HG02981 (cell line): ENCODE measurements around the gene ING1.
"Not testable (repeated sequence)": the region's sequence is repeated elsewhere in the genome, so short reads cannot be mapped to it uniquely, and the experiment has no call there.

Experiments
- ATAC-seq: cut with Tn5 transposase; IDR thresholded peaks from one replicate; pipeline ENCODE4 v1.9.1; 2021; ENCODE audit warnings: mild to moderate bottlenecking, moderate library complexity; ENCODE audit not compliant: unreplicated experiment

The ING1 gene

DNA sequence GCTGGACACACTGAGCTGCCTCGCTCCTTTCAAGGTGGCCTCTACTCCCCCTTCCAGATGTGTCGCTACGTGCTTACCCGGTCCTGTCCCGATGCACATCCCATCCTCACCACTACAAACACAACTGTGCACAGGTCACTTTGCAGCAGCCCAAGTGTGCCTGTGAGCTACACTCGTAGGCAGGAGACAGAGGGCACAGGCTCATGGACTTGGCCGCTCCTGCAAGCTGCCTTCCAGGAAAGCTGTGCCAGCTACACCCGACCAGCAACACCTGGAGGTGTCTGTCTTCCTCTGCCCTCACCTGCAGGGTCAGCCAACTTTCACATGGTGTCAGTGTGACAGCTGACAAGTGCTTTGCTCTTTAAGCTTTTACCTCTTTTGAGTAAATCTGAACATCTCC lies 23.0 kb upstream of the ING1 start:
- ATAC-seq = no peak

DNA sequence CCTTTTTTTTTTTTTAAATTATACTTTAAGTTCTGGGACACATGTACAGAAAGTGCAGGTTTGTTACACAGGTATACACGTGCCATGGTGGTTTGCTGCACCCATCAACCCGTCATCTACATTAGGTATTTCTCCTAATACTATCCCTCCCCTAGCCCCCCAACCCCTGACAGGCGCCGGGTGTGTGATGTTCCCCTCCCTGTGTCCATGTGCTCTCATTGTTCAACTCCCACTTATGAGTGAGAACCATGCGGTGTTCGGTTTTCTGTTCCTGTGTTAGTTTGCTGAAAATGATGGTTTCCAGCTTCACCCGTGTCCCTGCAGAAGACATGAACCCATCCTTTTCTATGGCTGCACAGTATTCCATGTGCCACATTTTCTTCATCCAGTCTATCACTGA lies 17.7 kb upstream of the ING1 start:
- not testable (repeated sequence) for ATAC-seq

DNA sequence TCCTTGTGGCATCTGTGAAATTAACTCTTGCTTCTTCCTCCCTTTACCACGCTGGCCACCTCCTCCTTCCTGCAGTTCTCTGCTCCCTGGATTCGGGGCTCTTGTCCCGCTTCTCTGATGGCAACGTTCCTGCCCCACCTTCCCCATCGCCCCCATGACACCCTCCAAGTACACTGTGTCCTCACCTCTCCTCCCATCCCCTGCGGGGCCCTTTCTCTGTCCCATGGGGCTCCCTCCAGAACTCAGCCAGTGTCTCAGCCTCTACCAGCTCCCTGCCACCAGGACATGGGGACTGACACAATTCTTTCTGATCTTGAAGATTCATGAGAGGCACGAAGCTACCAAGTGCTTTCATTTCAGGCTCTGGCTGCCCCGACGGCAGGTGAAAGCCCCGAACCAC lies 16.7 kb upstream of the ING1 start:
- ATAC-seq = no peak

DNA sequence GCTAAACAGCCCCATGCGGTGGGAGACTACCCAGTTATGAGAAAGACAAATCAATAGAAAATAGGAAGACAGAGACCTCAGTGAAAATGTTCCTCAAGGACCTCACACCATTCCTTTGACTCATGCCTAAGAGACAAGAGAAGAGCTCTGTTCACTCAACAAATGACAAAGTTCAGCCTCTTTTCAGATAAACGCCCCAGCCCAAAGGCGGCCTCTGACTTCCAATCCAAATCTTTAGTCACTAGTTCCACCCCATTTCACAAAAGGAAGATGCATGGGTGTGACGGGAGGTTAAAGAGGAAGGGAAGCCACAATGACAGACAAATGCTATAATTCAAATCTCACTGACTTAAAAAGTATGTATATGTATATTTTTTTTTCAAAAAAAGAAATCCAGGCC lies 15.7 kb upstream of the ING1 start:
- no peak for ATAC-seq

DNA sequence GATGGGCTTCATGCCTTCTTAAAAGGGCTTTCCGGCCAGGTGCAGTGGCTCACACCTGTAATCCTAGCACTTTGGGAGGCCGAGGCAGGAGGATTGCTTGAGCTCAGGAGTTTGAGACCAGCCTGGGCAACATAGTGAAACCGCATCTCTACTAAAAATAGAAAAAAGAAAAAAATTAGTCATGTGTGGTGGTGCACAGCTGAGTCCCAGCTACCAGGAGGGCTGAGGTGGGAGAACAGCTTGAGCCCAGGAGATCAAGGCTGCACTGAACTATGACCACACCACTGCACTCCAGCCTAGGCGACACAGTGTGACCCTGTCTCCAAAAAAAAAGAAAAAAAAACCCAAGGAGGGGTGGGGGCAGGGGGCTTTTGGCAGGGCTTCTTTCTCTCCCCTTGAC lies 14.8 kb upstream of the ING1 start:
- peak; percentile 72 for ATAC-seq

DNA sequence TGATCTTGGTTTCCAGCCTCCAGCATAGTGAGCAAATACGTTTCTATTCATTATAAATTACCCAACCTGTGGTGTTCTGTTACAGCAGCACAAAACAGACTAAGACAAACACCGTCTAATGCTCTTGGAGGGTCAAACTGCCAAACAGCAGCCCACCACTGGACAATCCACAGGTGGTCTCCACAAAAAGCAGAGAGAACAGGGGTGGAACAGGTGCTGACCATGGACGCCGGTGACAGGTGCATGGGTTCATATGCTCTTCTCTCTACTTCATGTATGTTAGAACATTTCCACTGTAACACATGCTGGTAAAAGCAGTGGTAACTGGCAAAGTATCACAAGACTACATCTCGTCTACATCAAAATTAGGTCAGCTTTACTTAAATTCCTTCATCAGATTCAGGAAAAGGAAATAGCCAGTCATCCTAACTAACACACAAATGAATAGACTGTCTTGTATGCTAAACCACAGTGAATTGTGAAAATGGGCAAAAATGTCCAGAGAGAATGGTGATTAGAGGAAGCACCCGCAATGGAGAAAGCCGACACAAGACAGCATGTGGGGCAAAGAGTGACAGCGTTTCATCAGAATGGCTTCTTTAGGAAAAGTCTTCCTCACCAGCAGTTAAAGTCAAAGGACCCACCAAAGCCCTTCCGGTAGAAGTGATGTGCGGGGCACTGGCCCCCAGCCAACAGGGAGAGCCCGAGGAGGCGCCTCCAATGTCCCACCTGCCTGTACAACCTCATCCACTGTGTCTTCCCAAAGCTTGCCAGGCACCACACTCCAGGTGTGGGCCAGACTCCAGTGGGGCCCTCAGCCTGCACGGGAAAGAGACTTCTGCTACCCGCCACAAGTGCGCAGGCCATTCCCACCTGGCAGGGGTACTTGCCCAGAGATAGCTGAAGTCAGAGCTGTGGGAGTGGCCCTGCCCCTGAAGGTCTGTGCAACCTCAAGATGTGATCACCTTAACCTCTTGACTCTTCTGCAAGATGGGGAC lies 14.1 kb upstream of the ING1 start:
- ATAC-seq = no peak

DNA sequence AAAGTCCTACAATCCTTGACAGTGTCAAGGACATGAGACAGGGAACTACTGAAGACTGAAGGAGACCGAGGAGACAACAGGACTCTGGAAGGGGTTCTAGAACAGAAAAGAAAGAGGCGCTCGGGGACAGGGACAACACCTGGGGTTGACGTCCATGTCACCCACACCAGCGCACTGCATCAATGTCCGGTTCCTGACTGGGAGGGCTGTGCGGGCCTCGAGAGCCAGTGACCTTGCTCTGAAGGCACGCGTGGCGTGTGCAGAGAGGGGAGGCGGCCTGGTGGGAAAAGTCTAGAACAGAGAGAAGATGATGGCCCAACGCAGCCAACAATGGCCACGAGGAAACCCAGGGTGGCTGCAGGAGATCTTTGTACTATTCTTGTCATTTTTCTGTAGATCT lies 13.3 kb upstream of the ING1 start:
- ATAC-seq = no peak

DNA sequence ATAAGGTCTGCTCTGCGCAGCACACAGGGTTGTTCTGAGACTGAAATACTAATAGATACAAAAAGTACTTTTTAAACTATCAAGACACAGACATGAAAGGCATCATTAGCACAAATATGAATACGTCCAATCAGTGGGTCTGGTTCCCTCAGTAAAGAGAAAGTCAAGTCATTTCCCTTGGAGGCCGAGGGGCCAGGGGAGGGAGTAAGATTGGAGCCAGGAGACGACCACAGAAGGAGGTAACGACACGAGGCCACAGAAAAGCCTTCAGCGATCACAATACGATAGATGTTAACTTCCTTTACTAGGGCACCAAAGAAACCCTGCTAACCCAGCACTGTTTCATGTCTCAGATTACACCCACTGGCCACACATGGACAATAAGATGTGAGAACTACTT lies 12.9 kb upstream of the ING1 start:
- no peak for ATAC-seq

DNA sequence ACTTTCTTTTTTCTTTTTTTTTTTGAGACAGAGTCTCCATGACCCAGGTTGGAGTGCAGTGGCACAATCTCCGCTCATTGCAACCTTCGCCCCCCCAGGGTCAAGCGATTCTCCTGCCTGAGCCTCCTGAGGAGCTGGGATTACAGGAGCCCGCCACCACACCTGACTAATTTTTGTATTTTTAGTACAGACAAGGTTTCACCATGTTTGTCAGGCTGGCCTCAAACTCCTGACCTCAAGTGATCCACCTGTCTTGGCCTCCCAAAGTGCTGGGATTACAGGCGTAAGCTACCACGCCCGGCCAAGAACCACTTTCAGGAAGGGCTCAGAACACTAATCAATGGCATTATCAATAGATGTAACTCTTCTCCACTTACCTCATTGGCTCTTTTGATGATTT lies 12.4 kb upstream of the ING1 start:
- not testable (repeated sequence) for ATAC-seq

DNA sequence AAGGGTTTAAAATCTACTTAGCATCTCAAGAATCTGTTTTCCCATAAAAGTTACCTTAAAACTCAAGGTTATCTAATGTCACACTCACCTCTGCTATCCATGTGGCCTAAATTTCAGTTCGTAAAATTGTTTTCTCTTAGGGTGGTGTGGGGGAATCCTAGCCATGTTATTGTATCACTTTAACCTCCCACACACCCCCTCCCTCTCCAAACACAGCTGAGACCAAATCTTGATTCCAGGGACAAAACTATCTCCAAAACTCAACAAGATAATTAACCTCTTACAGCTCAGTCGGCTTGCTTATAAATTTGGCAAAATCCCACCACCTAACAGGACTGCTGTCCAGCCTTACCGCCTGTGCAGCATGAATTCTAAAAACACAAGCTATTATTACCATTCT lies 11.4 kb upstream of the ING1 start:
- no peak for ATAC-seq

DNA sequence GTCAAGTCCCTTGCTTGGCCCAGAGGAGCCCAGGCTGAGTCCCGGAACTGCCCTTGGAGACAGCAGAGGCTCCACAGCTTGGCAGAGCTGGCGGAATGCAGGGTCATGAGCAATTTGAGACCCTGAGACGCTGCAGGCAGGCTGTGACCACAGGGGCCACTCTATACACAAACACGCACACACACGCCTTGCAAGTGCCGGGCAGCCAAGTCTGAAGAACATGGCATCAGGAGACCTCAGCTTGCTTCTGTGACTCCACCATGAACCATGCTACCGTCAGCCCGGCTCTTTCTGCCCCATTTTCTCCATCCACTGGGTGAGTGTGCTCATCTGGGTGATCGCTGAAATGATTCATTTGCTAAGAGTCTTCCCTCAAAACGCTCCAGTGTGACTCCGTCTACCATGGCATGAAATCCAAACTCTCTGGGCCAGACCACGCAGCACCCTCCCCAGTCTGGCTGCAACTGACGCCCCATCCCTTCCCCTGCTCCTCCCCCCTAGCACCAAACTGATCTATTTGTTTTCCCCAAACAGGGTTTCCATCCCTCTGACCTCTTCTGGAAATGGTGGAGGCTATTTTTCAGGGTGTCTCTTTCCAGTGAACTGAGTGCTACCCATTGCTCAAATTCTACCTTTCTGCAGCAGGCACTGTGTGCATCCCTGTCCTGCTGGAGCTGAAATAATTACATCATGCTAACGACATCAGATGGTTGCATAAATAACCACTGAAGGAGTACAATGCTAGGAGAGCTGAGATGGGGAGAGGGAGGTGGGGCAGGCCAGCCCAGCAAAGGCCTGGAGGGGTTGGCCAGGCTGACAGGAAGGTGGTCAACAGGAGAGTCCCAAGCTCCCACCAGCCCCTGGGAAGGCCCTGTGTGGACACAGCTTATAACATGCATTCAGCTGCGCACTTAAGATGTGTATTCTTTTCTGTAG lies 10.6 kb upstream of the ING1 start:
- no peak for ATAC-seq

DNA sequence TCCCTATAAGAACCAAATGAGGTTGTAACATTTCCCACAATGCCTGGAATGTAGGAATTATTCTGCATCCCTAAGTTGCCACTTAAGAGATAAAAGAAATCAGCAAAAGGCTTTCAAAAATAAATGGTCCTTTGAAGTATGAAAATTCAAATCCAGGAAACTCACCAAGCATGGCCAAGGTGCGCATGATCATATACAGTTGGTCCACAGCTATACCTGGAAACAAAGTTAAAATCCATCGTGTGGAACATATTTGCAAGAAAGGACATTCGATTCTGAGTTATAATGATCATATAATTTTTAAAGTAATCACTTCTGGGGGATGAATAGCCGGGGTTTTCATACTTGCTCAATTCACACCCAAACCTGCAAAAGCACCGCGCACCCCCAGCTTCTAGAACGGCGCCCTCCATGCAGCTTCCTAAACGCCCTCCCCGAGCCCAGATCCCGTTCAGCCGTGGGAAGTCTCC lies 8.1 kb upstream of the ING1 start:
- ATAC-seq = no peak

DNA sequence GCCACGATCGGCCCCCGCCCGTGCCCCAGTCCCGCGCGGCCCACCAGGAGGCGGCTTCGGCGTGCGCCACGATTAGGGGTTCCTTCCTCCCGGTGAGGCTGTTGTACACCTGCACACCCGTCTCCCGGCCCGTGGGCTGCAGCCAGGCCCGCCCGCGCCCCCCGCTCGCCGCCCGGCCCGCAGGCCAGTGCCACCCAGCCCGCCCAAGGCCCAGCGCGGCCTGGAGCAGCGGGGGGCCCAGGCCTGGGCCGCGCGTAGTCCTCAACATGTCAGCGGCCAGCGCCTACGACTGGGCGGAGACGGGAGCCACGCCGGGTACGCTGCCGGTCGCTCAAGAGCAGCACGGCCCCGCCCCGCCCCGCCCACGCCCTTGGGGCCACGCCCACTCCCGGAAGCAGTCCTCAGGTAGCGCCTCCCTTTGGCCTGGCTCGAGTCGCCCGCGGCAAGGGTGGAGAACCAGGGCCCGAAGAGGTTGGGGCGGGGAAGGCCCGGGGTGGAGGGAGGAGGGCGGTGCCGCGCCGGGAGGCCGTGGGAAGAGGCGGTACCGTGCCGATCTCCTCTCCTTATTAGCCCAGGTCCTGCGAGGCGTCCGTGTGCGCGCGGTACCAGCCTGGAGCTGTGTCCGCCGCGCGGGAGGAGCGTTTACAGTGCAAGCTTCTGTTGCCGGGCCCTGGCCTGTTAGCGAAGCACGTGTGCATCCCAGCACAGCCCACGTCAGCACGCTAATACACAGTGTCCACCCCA lies 7.5 kb upstream of the ING1 start, which contains the start of gene CARS2:
Gene CARS2, minus strand, starts transcription at position 291 of the 744 bp plus-strand sequence. Its CDS starts 23 bp downstream, at position 268.
- ATAC-seq = peak; percentile 93

DNA sequence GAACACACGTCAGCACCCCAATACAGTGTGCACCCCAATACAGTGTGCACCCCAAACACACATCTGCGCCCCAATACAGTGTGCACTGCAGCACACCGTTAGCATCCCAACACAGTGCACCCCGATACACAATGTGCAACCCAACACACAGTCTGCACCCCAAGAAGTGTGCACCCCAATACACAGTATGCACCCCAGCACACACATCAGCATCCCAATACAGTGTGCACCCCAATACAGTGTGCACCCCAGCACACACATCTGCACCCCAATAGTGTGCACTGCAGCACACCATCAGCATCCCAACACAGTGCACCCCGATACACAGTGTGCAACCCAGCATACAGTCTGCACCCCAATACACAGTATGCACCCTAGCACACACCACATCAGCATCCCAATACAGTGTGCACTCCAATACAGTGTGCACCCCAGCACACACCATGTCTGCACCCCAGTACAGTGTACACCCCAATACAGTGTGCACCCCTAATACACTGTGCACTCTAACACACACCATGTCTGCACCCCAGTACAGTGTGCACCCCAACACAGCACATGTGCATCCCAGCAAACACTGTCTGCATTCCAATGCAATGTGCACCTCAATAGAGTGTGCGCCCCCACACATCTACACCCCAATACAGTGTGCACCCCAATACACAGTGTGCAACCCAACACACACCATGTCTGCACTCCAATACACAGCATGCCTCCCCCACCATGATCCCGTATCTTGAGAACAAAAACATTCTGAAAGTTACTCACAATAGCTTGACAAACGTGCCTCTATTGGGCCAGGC lies 6.7 kb upstream of the ING1 start:
- ATAC-seq = no peak

DNA sequence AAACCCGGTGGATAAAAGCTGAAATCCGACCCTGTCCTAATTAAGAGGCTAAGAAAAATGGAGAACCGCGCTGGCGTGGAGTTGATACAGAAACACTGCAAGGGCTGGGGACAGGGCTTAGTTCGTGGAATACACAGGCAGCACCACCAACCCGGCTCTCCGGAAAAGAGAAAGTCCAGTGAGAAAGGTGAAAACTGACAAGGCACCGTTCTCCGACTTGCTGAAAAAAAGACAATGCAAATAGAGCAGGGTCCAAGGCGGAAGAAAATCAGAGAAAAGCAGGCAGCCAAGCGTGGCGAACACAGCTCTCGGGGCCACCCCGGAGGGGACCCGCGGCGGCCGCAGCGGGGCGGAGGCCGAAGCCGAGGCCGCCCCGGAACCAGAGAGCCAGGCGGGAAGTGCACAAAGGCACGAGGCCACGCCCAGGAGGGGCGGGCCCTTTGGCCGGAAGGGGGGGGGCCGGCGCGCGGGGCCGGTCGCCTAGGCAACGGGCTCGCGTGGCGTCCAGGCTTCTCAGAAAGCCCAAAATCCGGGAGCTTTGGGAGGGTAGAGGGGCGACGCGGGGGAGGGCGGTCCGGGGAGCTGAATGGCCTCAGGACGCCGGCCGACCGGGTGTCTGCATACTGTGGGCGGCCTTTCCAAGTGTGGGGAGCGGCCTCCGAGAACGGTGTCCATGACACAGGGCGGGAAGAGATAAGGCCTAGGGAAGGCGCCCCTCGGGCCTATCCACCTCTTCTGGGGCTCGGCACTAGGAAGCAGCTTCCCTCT lies 1.2 kb upstream of the ING1 start:
- peak; percentile 29 for ATAC-seq

DNA sequence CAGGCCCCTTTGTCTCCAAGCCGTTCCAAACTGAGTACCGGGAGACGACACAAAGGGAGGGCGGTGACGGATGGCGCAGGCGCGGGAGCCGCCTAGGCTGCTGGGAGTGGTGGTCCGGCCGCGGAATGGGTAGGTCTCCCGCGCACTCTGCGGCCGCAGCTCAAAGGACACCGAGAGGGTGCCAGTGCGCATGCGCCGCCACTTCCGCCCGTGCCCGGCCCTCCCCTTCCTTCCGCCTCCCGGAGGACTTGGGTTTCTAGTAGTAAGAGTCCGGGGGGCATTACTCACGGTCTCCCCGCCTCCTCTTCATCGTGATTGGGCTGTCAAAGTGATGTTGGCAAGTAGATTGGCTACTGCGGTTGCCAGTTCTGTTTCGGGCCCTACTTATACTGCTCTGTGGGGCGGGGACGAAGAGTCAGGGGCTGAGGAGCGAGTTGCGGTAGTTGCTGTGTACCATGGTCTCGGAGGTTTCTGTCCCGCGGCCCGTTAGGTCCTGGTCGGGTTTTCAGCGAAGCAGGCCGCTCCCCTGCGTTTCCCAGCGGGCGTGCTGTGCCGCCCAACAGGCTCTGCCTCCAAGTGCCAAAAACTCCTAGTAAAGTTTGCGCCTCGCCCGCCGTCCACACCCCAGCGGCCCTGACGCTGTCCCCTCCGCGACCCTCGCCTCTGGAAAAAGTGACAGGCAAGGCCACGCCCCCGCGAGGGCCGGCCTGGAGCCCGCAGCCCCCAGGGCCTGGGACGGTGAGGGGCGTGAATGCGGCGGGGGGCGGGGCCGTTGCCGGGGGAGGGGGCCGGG lies 455 bp upstream of the ING1 start:
- ATAC-seq = peak; percentile 49

DNA sequence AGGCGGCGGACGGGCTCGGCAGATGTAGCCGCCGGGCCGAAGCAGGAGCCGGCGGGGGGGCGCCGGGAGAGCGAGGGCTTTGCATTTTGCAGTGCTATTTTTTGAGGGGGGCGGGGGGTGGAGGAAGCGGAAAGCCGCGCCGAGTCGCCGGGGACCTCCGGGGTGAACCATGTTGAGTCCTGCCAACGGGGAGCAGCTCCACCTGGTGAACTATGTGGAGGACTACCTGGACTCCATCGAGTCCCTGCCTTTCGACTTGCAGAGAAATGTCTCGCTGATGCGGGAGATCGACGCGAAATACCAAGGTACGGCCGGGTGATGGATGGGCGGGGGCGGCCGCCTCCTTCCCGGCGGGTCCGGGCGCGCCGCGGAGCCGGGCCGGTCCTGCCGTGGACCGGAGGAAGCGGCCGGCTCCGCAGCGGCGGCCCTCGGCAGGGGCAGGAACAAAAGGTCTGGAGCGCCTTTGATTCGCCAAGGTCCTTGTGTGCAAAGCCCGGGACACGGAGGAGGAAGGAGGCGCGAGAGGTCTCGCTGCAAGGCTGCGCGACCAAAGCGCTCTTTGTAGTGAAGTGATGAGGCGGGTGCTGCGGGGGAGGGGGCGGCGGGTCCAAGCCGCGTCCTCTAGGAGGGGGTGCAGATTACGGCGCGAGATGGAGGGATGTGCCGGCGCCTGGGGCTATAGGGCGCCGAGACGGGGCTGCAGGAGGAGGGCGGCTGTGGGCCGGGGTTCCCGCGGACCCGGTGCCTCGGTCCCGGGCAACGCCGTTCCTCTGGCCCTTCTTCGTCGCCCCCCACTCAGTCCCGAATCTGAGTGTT lies 689 bp downstream of the ING1 start:
- no peak for ATAC-seq
